ENCODE measurements around the gene PTPRR.

Gene PTPRR

GRCh38 chr12:70604662-70605061, 315.9 kb downstream of the PTPRR start:
- no peak overlapping the region for H3K4me3 ChIP-seq (ENCODE audit: control insufficient read depth, low read depth, low read length)
- no peak for DNase-seq (ENCODE audit: low read depth)
- no peak for TF ChIP-seq CTCF (IDR thresholded peaks at IDR 0.05; ENCODE audit: control insufficient read depth, insufficient read depth, low read depth, low read length, missing control alignments)

- H3K4me3 ChIP-seq (ENCODE audit: control insufficient read depth, low read depth, low read length): no peak overlapping the region
- no peak for DNase-seq (ENCODE audit: low read depth)
These were observed 317.5 kb downstream of the PTPRR start for GRCh38 chr12:70603044-70603443.

GRCh38 chr12:70598467-70599193, 321.9 kb downstream of the PTPRR start:
- DNase-seq (ENCODE audit: low read depth): no peak

More at GRCh38 chr12:70603044-70603443, 317.5 kb downstream of the PTPRR start:
- no peak for TF ChIP-seq CTCF (IDR thresholded peaks at IDR 0.05; ENCODE audit: control insufficient read depth, insufficient read depth, low read depth, low read length, missing control alignments)

GRCh38 chr12:70592664-70593063, 327.9 kb downstream of the PTPRR start:
- no peak for TF ChIP-seq CTCF (IDR thresholded peaks at IDR 0.05; ENCODE audit: control insufficient read depth, insufficient read depth, low read depth, low read length, missing control alignments)
- H3K4me3 ChIP-seq (ENCODE audit: control insufficient read depth, low read depth, low read length): no peak overlapping the region
- DNase-seq (ENCODE audit: low read depth): no peak

More at GRCh38 chr12:70598467-70599193, 321.9 kb downstream of the PTPRR start:
- H3K4me3 ChIP-seq (ENCODE audit: control insufficient read depth, low read depth, low read length): no peak overlapping the region
- no peak for TF ChIP-seq CTCF (IDR thresholded peaks at IDR 0.05; ENCODE audit: control insufficient read depth, insufficient read depth, low read depth, low read length, missing control alignments)

- no peak for DNase-seq (ENCODE audit: low read depth)
- H3K4me3 ChIP-seq (ENCODE audit: control insufficient read depth, low read depth, low read length): no peak overlapping the region
- TF ChIP-seq CTCF (IDR thresholded peaks at IDR 0.05; ENCODE audit: control insufficient read depth, insufficient read depth, low read depth, low read length, missing control alignments): no peak
These were observed 329.9 kb downstream of the PTPRR start for GRCh38 chr12:70590549-70591226.

GRCh38 chr12:70590051-70590450, 330.5 kb downstream of the PTPRR start:
- peak; percentile 89 for TF ChIP-seq CTCF (IDR thresholded peaks at IDR 0.05; ENCODE audit: control insufficient read depth, insufficient read depth, low read depth, low read length, missing control alignments)
- H3K4me3 ChIP-seq (ENCODE audit: control insufficient read depth, low read depth, low read length): no peak overlapping the region
- peak; percentile 56 for DNase-seq (ENCODE audit: low read depth)

All from AG09309 (cell line).